ENCODE results near the gene LRRC15. TPM values are rescaled to one million over a fixed set of nuclear protein-coding genes. Genes with fewer than 3 reads are reported as not detected.

Gene LRRC15
- total RNA-seq, 4 donors from 2014 or later: 5.6 to 23.7 (median 9.6) TPM; not detected in 1

- TF ChIP-seq POLR2A (IDR thresholded peaks at IDR 0.05) (no peak), EP300 (IDR thresholded peaks at IDR 0.05) (no peak), POLR2AphosphoS5 (IDR thresholded peaks at IDR 0.05) (no peak), CTCF (IDR thresholded peaks at IDR 0.05) (no peak)
- no peak overlapping the region for H3K27ac ChIP-seq
- peak in 1 of 2 donors; percentile 73 for DNase-seq (ENCODE audit: low spot score in 2 of 2)
- H3K36me3 ChIP-seq: no peaks in the 10 kb centered on the region
- no peak overlapping the region for H3K4me3 ChIP-seq
- peaks cover 32% of the 10 kb centered on the region for H3K27me3 ChIP-seq
- H3K9me3 ChIP-seq: no peaks in the 10 kb centered on the region
- peaks cover 4% of the 10 kb centered on the region for H3K4me1 ChIP-seq
- WGBS: 85% methylated on average over 20 of the region's 20 CpGs
Measured at GRCh38 chr3:194382196-194382891, 12.8 kb upstream of the LRRC15 start.

- peaks cover 32% of the 10 kb centered on the region for H3K27me3 ChIP-seq
- no peaks in the 10 kb centered on the region for H3K9me3 ChIP-seq
- no peak for TF ChIP-seq EP300 (IDR thresholded peaks at IDR 0.05)
- TF ChIP-seq CTCF (IDR thresholded peaks at IDR 0.05): no peak
- no peak for TF ChIP-seq POLR2A (IDR thresholded peaks at IDR 0.05)
- no peak for TF ChIP-seq POLR2AphosphoS5 (IDR thresholded peaks at IDR 0.05)
- no peak overlapping the region for H3K27ac ChIP-seq
- H3K36me3 ChIP-seq: no peaks in the 10 kb centered on the region
- no peak overlapping the region for H3K4me3 ChIP-seq
- 37% methylated on average over 8 of the region's 17 CpGs for WGBS
- peaks cover 4% of the 10 kb centered on the region for H3K4me1 ChIP-seq
- peak in 1 of 2 donors; percentile 61 for DNase-seq (ENCODE audit: low spot score in 2 of 2)
Measured at GRCh38 chr3:194381460-194381875, 11.9 kb upstream of the LRRC15 start.

- peaks cover 4% of the 10 kb centered on the region for H3K4me1 ChIP-seq
Measured at GRCh38 chr3:194380326-194380725, 10.8 kb upstream of the LRRC15 start.

GRCh38 chr3:194379651-194380050 lies 10.1 kb upstream of the LRRC15 start:
- TF ChIP-seq CTCF (IDR thresholded peaks at IDR 0.05) (no peak), POLR2A (IDR thresholded peaks at IDR 0.05) (no peak), POLR2AphosphoS5 (IDR thresholded peaks at IDR 0.05) (no peak), EP300 (IDR thresholded peaks at IDR 0.05) (no peak)
- DNase-seq (ENCODE audit: low spot score in 2 of 2): peak in 1 of 2 donors; percentile 48
- Histone ChIP-seq H3K27ac (no peak overlapping the region), H3K36me3 (no peaks in the 10 kb centered on the region), H3K4me3 (no peak overlapping the region), H3K27me3 (peaks cover 23% of the 10 kb centered on the region), H3K9me3 (no peaks in the 10 kb centered on the region), H3K4me1 (peaks cover 4% of the 10 kb centered on the region)
- WGBS: 78% methylated on average over 9 of the region's 9 CpGs

More at GRCh38 chr3:194380326-194380725, 10.8 kb upstream of the LRRC15 start:
- DNase-seq (ENCODE audit: low spot score in 2 of 2): peak in 1 of 2 donors; percentile 45
- no peak for TF ChIP-seq EP300 (IDR thresholded peaks at IDR 0.05)
- TF ChIP-seq POLR2A (IDR thresholded peaks at IDR 0.05): no peak
- no peak for TF ChIP-seq POLR2AphosphoS5 (IDR thresholded peaks at IDR 0.05)
- no peak for TF ChIP-seq CTCF (IDR thresholded peaks at IDR 0.05)
- no peaks in the 10 kb centered on the region for H3K9me3 ChIP-seq
- no peaks in the 10 kb centered on the region for H3K36me3 ChIP-seq
- WGBS: 82% methylated on average over 7 of the region's 7 CpGs
- no peak overlapping the region for H3K27ac ChIP-seq
- H3K27me3 ChIP-seq: peaks cover 23% of the 10 kb centered on the region
- H3K4me3 ChIP-seq: no peak overlapping the region

GRCh38 chr3:194379231-194379630 lies 9.7 kb upstream of the LRRC15 start:
- TF ChIP-seq POLR2A (IDR thresholded peaks at IDR 0.05) (no peak), EP300 (IDR thresholded peaks at IDR 0.05) (no peak), POLR2AphosphoS5 (IDR thresholded peaks at IDR 0.05) (no peak), CTCF (IDR thresholded peaks at IDR 0.05) (no peak)
- H3K4me1 ChIP-seq: peaks cover 4% of the 10 kb centered on the region
- DNase-seq (ENCODE audit: low spot score in 2 of 2): peak in 1 of 2 donors; percentile 54
- peaks cover 23% of the 10 kb centered on the region for H3K27me3 ChIP-seq
- no peaks in the 10 kb centered on the region for H3K9me3 ChIP-seq
- H3K4me3 ChIP-seq: no peak overlapping the region
- WGBS: 98% methylated on average over 6 of the region's 6 CpGs
- no peak overlapping the region for H3K27ac ChIP-seq
- no peaks in the 10 kb centered on the region for H3K36me3 ChIP-seq

All from suprapubic skin (tissue), 4 donors.